GM12878 (cell line): Measurements from ENCODE around the gene TRIM67. TPM values are rescaled to one million over a fixed set of nuclear protein-coding genes. Genes with fewer than 3 reads are reported as not detected.

Source experiments
- ATAC-seq: fragments of 200-7000 bp; cut with Tn5 transposase; 3 replicates; pipeline ENCODE4 v1.9.1; 2020; ENCODE audit warnings: mild to moderate bottlenecking, moderate library complexity
- BruUV-seq: library from RNA; stranded (reverse); fragments of 400-500 nt; replicated peaks from 2 replicates; lab custom pipeline; 2021; lab: Mats Ljungman, UMichigan
- CTCF ChIA-PET: fragments of 300-600 bp; sonication (Branson Sonifier 250); formaldehyde crosslinking; extraction: SDS; loops from one replicate; lab custom pipeline; 2021; ENCODE audit warnings: inconsistent platforms; lab: Yijun Ruan, JAX
- POLR2A ChIA-PET: fragments of 350-600 bp; formaldehyde crosslinking; extraction: SDS; loops from one replicate; lab custom pipeline; 2021; ENCODE audit warnings: inconsistent platforms; lab: Charles Lee
- RAD21 ChIA-PET: fragments of 300-600 bp; sonication (Branson Sonifier 250); formaldehyde crosslinking; loops from one replicate; lab custom pipeline; 2023; ENCODE audit warnings: antibody characterized with exemption; ENCODE audit not compliant: unreplicated experiment; lab: Charles Lee
- SMC1A ChIA-PET: fragments of 300-600 bp; sonication (Branson Sonifier 250); formaldehyde crosslinking; loops from one replicate; lab custom pipeline; 2023; ENCODE audit not compliant: unreplicated experiment, uncharacterized antibody; lab: Charles Lee
- DNase-seq: peaks from one replicate; pipeline ENCODE4 v3.0.0-alpha.2; 2011; ENCODE audit warnings: low read depth, low spot score
- FAIRE-seq: peaks from 3 replicates; lab custom pipeline; 2011; peaks lifted over from hg19 to GRCh38; lab: Jason Lieb, UNC
- H2AFZ ChIP-seq: 2 replicates; pipeline ENCODE4 v1.6.0; 2011; ENCODE audit warnings: low read depth, low read length, control low read depth; ENCODE audit not compliant: control insufficient read depth
- H3K27ac ChIP-seq: 2 replicates; pipeline ENCODE4 v1.5.1; 2011; ENCODE audit warnings: control low read depth; ENCODE audit not compliant: control insufficient read depth, insufficient read depth
- H3K27me3 ChIP-seq, 2 experiments: replicated peaks in 1 of 2; 2 replicates each; pipeline versions ENCODE4 v1.6.0 to v1.6.1; 2011; ENCODE audit warnings: low read length in 1 of 2; ENCODE audit not compliant: control insufficient read depth in 2 of 2, insufficient read depth in 2 of 2
- H3K36me3 ChIP-seq, 2 experiments: 2 replicates each; pipeline ENCODE4 v1.5.1; 2011; ENCODE audit warnings: low read length in 1 of 2; ENCODE audit not compliant: control insufficient read depth in 2 of 2, insufficient read depth in 2 of 2
- H3K4me1 ChIP-seq: 2 replicates; pipeline ENCODE4 v1.6.1; 2011; ENCODE audit warnings: mild to moderate bottlenecking, low read length, moderate library complexity, mixed read lengths; ENCODE audit not compliant: control insufficient read depth, insufficient read depth
- H3K4me2 ChIP-seq: 2 replicates; pipeline ENCODE4 v1.6.0; 2011; ENCODE audit warnings: control low read depth; ENCODE audit not compliant: control insufficient read depth, insufficient read depth
- H3K4me3 ChIP-seq: fragments of 200-600 bp; sonication (generic); 2 replicates; pipeline ENCODE4 v1.5.1; 2016
- H3K79me2 ChIP-seq: 2 replicates; pipeline ENCODE4 v1.6.0; 2011; ENCODE audit warnings: low read length; ENCODE audit not compliant: control insufficient read depth, insufficient read depth
- H3K9ac ChIP-seq: 2 replicates; pipeline ENCODE4 v1.8.0; 2011; ENCODE audit warnings: low read length, control low read depth, mixed read lengths; ENCODE audit not compliant: control insufficient read depth, insufficient read depth
- H3K9me3 ChIP-seq: replicated peaks from 3 replicates; pipeline ENCODE4 v1.5.1; 2011; ENCODE audit warnings: mild to moderate bottlenecking, low read length; ENCODE audit not compliant: control insufficient read depth, insufficient read depth
- H4K20me1 ChIP-seq: 2 replicates; pipeline ENCODE4 v1.6.0; 2011; ENCODE audit not compliant: control insufficient read depth, insufficient read depth
- BMI1 ChIP-seq: fragments of 450-650 bp; IDR thresholded peaks from 2 replicates; pipeline ENCODE4 v1.6.1; 2016; ENCODE audit warnings: mild to moderate bottlenecking, moderate library complexity, borderline replicate concordance
- ETV6 ChIP-seq, 2 experiments: fragments of 450-650 bp in 1 of 2; IDR thresholded peaks in 1 of 2; conservative IDR thresholded peaks in 1 of 2; 2 replicates each; pipeline ENCODE4 v1.6.1; 2014; ENCODE audit warnings: antibody characterized with exemption in 1 of 2, borderline replicate concordance in 1 of 2, low read depth in 1 of 2, mild to moderate bottlenecking in 1 of 2, moderate library complexity in 1 of 2
- KAT2A ChIP-seq: conservative IDR thresholded peaks from 2 replicates; pipeline ENCODE4 v1.6.1; 2011; ENCODE audit warnings: low read depth, low read length; ENCODE audit not compliant: control insufficient read depth
- LARP7 ChIP-seq: fragments of 450-650 bp; IDR thresholded peaks from 2 replicates; pipeline ENCODE4 v1.6.1; 2017; ENCODE audit warnings: mild to moderate bottlenecking
- NFXL1 ChIP-seq: fragments of 450-650 bp; IDR thresholded peaks from 2 replicates; pipeline ENCODE4 v1.6.1; 2017; ENCODE audit warnings: antibody characterized with exemption, mild to moderate bottlenecking, borderline replicate concordance
- POLR2A ChIP-seq: IDR thresholded peaks from 2 replicates; pipeline ENCODE4 v1.6.1; 2011; ENCODE audit warnings: low read depth, mild to moderate bottlenecking, low read length
- SPI1 ChIP-seq: IDR thresholded peaks from 2 replicates; pipeline ENCODE4 v1.6.1; 2011; ENCODE audit warnings: low read depth, mild to moderate bottlenecking, low read length, moderate library complexity, borderline replicate concordance; ENCODE audit not compliant: insufficient read depth
- WGBS: methylation state at CpG from one replicate; pipeline ENCODE4 v1.1.6; 2016; ENCODE audit warnings: low lambda C conversion rate; ENCODE audit not compliant: insufficient replicate concordance, insufficient coverage; ENCODE audit errors: missing lambda C conversion rate; 5-methylcytosine and 5-hydroxymethylcytosine counted together
- in situ Hi-C: fragments of 300-500 bp; cut with MboI; formaldehyde crosslinking; loops from 9 replicates; pipeline ENCODE4 v1.14.3; 2018; ENCODE audit warnings: mixed read lengths
- intact Hi-C: fragments of 100-400 bp; cut with micrococcal nuclease; formaldehyde crosslinking; loops from one replicate; pipeline ENCODE4 v1.14.2; 2022; ENCODE audit not compliant: unreplicated experiment
- polyA plus RNA-seq, 11 experiments: library from polyadenylated mRNA; depleted of rRNA in 4 of 11; unstranded in 6 of 11; stranded (reverse) in 5 of 11; fragments of >200 nt; fragmentation: Nextera tagmentation in 4 of 11; fragmentation: Illumina TruSeq in 1 of 11; extraction: Ambion mirVana in 4 of 11; extraction: Trizol in 1 of 11; gene quantifications; 1 replicate in 1 of 11; 2 replicates in 10 of 11; pipeline versions ENCODE4 v1.2.1 to v1.2.3, GENCODE V29; 2011 to 2016; ENCODE audit warnings: inconsistent platforms in 2 of 11, missing spikeins in 2 of 11, low read depth in 1 of 11
- total RNA-seq, 4 experiments: library from RNA; depleted of rRNA in 3 of 4; stranded (reverse); fragments of >200 nt in 3 of 4; fragmentation: Illumina TruSeq in 1 of 4; extraction: Trizol in 1 of 4; gene quantifications; 2 replicates each; pipeline versions ENCODE4 v1.2.1 to v1.2.3, GENCODE V29; 2013 to 2021
- TF ChIP-seq, protein P1 (sequence below): fragments of 450-650 bp; IDR thresholded peaks from 2 replicates; pipeline ENCODE4 v1.6.1; 2016; ENCODE audit warnings: mild to moderate bottlenecking
- TF ChIP-seq, protein P2 (sequence below): IDR thresholded peaks from 2 replicates; pipeline ENCODE4 v1.6.1; 2011; ENCODE audit warnings: borderline replicate concordance, low read depth, mild to moderate bottlenecking, moderate library complexity, mixed read lengths, low read length; ENCODE audit not compliant: insufficient read depth; ENCODE audit errors: extremely low read length
- TF ChIP-seq, protein P3 (sequence below): fragments of 450-650 bp; IDR thresholded peaks from 2 replicates; pipeline ENCODE4 v1.6.1; 2017; ENCODE audit warnings: mild to moderate bottlenecking, moderate library complexity

Gene TRIM67
- total and polyA plus RNA-seq, 10 of the 15 experiments (the other 5 are each of a cell fraction or from before 2014, with no cell fraction given): under 0.01 to 0.01 TPM; not detected in 8

DNA sequence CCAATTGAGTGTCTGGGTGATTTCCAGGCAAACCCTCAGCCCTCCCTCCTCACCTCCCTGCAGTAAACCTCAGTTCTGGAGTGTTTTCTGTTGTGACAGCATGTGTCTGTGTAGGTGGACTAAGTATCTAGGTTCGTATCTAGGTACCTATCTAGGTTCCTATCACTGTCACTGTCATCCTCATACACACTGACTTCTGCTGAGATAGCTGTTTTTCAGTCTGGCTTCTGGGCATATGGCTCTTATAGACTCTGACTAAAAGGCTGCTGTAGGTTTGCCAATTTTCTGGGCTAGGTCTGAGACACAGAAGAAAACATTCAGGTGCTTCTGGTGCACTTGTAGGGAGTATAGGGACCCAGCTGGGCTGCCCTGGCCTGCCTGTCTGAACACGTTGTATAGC, 8.1 kb upstream of the TRIM67 start:
- no peaks in the 10 kb centered on the region for H3K36me3 ChIP-seq
- RAD21 ChIA-PET: no interaction called here
- H3K4me1 ChIP-seq: no peaks in the 10 kb centered on the region
- H3K4me2 ChIP-seq: no peak overlapping the region
- ATAC-seq: no peak
- FAIRE-seq: no peak
- no peak for TF ChIP-seq LARP7
- H3K4me3 ChIP-seq: no peak overlapping the region
- SMC1A ChIA-PET: no interaction called here
- H3K27me3 ChIP-seq: peaks cover 0 to 2% of the 10 kb centered on the region in 2 experiments; a peak in 1 of 4 replicates
- DNase-seq: no peak
- WGBS: 2% methylated on average over 2 of the region's 2 CpGs
- in situ Hi-C loops (no loop called here), intact Hi-C loops (no loop called here)
- no peak overlapping the region for H3K27ac ChIP-seq
- H3K9me3 ChIP-seq: no peaks in the 10 kb centered on the region
- BruUV-seq: no TSS peak
- H4K20me1 ChIP-seq: no peaks in the 10 kb centered on the region
- no peaks in the 10 kb centered on the region for H3K79me2 ChIP-seq
- no peak overlapping the region for H3K9ac ChIP-seq
- H2AFZ ChIP-seq: no peak overlapping the region
- CTCF ChIA-PET: no interaction called here
- POLR2A ChIA-PET: interaction anchor here (0.5 kb wide), 1 partner anchor 720 kb away, joined by 3 read pairs; no protein-coding TSS in a partner anchor

DNA sequence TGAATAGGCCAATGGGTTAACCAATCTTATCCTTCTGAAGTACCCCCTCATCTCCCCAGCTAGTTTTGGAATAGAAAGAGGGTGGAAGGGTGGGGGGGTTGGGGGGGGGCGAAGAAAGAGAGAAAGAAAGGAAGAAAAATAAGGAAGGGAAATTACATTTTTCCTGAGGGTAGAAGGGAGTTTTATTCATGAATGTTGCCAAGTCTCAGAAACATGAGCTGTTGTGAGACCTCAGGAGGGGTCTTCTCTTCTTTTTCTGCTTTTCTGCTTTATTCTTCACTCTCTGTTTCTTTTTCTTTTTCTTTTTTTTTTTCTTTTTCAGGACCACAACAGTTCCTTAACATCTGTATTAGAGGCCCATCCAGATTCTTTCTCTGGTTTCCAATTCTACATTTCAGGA, 6.0 kb upstream of the TRIM67 start:
- Histone ChIP-seq H3K4me1 (no peaks in the 10 kb centered on the region), H4K20me1 (no peaks in the 10 kb centered on the region), H2AFZ (no peak overlapping the region), H3K36me3 (no peaks in the 10 kb centered on the region), H3K4me3 (no peak overlapping the region), H3K9ac (no peak overlapping the region), H3K79me2 (no peaks in the 10 kb centered on the region), H3K27ac (no peak overlapping the region), H3K9me3 (no peaks in the 10 kb centered on the region), H3K4me2 (no peak overlapping the region), H3K27me3 (peaks cover 2 to 10% of the 10 kb centered on the region in 2 experiments; a peak in 3 of 4 replicates)
- ChIA-PET RAD21 (no interaction called here), POLR2A (no interaction called here), SMC1A (no interaction called here), CTCF (interaction anchor here (0.7 to 1.1 kb wide), 3 partner anchors 16 to 123 kb away, joined by 3 read pairs; no protein-coding TSS in a partner anchor)
- no peak for FAIRE-seq
- in situ Hi-C loops: no loop called here
- WGBS: no CpG with 5 or more reads among the region's 1 CpG
- intact Hi-C loops: no loop called here
- DNase-seq: no peak
- BruUV-seq: no TSS peak
- ATAC-seq: no peak
- TF ChIP-seq KAT2A (no peak), POLR2A (no peak), SPI1 (no peak), ETV6 (conservative IDR thresholded peaks at IDR 0.05 in 1 of 2, IDR thresholded peaks at IDR 0.05 in 1 of 2; ENCODE audit: borderline replicate concordance in 1 of 2, low read depth in 1 of 2) (no peak), NFXL1 (no peak), BMI1 (no peak)
- TF ChIP-seq, protein P1, sequence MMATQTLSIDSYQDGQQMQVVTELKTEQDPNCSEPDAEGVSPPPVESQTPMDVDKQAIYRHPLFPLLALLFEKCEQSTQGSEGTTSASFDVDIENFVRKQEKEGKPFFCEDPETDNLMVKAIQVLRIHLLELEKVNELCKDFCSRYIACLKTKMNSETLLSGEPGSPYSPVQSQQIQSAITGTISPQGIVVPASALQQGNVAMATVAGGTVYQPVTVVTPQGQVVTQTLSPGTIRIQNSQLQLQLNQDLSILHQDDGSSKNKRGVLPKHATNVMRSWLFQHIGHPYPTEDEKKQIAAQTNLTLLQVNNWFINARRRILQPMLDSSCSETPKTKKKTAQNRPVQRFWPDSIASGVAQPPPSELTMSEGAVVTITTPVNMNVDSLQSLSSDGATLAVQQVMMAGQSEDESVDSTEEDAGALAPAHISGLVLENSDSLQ: no peak
- TF ChIP-seq, protein P2, sequence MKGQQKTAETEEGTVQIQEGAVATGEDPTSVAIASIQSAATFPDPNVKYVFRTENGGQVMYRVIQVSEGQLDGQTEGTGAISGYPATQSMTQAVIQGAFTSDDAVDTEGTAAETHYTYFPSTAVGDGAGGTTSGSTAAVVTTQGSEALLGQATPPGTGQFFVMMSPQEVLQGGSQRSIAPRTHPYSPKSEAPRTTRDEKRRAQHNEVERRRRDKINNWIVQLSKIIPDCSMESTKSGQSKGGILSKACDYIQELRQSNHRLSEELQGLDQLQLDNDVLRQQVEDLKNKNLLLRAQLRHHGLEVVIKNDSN: no peak
- TF ChIP-seq, protein P3, sequence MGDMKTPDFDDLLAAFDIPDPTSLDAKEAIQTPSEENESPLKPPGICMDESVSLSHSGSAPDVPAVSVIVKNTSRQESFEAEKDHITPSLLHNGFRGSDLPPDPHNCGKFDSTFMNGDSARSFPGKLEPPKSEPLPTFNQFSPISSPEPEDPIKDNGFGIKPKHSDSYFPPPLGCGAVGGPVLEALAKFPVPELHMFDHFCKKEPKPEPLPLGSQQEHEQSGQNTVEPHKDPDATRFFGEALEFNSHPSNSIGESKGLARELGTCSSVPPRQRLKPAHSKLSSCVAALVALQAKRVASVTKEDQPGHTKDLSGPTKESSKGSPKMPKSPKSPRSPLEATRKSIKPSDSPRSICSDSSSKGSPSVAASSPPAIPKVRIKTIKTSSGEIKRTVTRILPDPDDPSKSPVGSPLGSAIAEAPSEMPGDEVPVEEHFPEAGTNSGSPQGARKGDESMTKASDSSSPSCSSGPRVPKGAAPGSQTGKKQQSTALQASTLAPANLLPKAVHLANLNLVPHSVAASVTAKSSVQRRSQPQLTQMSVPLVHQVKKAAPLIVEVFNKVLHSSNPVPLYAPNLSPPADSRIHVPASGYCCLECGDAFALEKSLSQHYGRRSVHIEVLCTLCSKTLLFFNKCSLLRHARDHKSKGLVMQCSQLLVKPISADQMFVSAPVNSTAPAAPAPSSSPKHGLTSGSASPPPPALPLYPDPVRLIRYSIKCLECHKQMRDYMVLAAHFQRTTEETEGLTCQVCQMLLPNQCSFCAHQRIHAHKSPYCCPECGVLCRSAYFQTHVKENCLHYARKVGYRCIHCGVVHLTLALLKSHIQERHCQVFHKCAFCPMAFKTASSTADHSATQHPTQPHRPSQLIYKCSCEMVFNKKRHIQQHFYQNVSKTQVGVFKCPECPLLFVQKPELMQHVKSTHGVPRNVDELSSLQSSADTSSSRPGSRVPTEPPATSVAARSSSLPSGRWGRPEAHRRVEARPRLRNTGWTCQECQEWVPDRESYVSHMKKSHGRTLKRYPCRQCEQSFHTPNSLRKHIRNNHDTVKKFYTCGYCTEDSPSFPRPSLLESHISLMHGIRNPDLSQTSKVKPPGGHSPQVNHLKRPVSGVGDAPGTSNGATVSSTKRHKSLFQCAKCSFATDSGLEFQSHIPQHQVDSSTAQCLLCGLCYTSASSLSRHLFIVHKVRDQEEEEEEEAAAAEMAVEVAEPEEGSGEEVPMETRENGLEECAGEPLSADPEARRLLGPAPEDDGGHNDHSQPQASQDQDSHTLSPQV: no peak
